ENCODE results near the gene RAB22A. TPM values are rescaled to one million over a fixed set of nuclear protein-coding genes. Genes with fewer than 3 reads are reported as not detected.

RAB22A gene
- total and polyA plus RNA-seq, 9 of the 15 experiments (the other 6 are each of a cell fraction or from before 2014, with no cell fraction given): 1.1 to 8.0 (median 6.7) TPM

- TF ChIP-seq YBX1 (IDR thresholded peaks at IDR 0.05) (no peak), HCFC1 (IDR thresholded peaks at IDR 0.05; ENCODE audit: low read depth, low read length) (no peak), EWSR1 (IDR thresholded peaks at IDR 0.05; ENCODE audit: borderline replicate concordance, low read depth, partially characterized antibody) (no peak), ATF1 (CRISPR knock-in tag; IDR thresholded peaks at IDR 0.05) (no peak), ATF1 (tag; IDR thresholded peaks at IDR 0.05) (no peak), MYC (IDR thresholded peaks at IDR 0.05; ENCODE audit: low read depth, low read length) (no peak), MYC (CRISPR knock-in tag; IDR thresholded peaks at IDR 0.05; ENCODE audit: borderline replicate concordance, low read depth) (no peak), KDM2B (CRISPR knock-in tag; IDR thresholded peaks at IDR 0.05) (no peak)
- Histone ChIP-seq H2AFZ (ENCODE audit: low read depth, low read length) (no peak overlapping the region), H3K4me1 (replicated peaks in 1 of 2; ENCODE audit: control insufficient read depth in 2 of 2, insufficient read depth in 2 of 2, low read length in 2 of 2) (peaks cover 4 to 6% of the 10 kb centered on the region in 2 experiments; a peak in 3 of 5 replicates), H3K27me3 (ENCODE audit: control insufficient read depth in 2 of 2, insufficient read depth in 2 of 2, low read length in 2 of 2) (no peaks in the 10 kb centered on the region), H3K36me3 (ENCODE audit: control insufficient read depth, insufficient read depth, low read length) (peaks cover 16% of the 10 kb centered on the region; the same call in 2 of the 3 replicates), H3K4me3 (no peak overlapping the region), H3K9me3 (replicated peaks; ENCODE audit: control insufficient read depth, insufficient read depth, low read depth, low read length) (no peaks in the 10 kb centered on the region), H3K27ac (ENCODE audit: extremely low read depth, low read depth, low read length) (no peak overlapping the region), H3K9ac (ENCODE audit: insufficient read depth in 1 of 2, low read depth in 2 of 2, low read length in 2 of 2) (no peak overlapping the region), H3K4me2 (ENCODE audit: insufficient read depth, low read length) (no peak overlapping the region), H3K79me2 (ENCODE audit: control insufficient read depth, insufficient read depth, low read length) (peaks cover 10% of the 10 kb centered on the region; the same call in 2 of the 3 replicates), H4K20me1 (replicated peaks; ENCODE audit: control insufficient read depth, insufficient read depth, low read length) (no peaks in the 10 kb centered on the region), H3K9me1 (ENCODE audit: control insufficient read depth, insufficient read depth, low read length) (no peaks in the 10 kb centered on the region)
- ATAC-seq (no peak), FAIRE-seq (no peak), DNase-seq (ENCODE audit: extremely low read depth in 1 of 4, low spot score in 3 of 4) (no peak)
- 84% methylated on average over 6 of the region's 6 CpGs for WGBS (ENCODE audit: insufficient coverage, low coverage, missing lambda C conversion rate)
- CTCF ChIA-PET (ENCODE audit: low intra/inter-chr PET ratio): no interaction called here
- in situ Hi-C loops (cut with MboI) (no loop called here), intact Hi-C loops (cut with micrococcal nuclease) (no loop called here)
- BruUV-seq (replicated peaks): no TSS peak
- POLR2A ChIA-PET: no interaction called here
Observed at GRCh38 chr20:58339741-58340140, 30.2 kb downstream of the RAB22A start.

GRCh38 chr20:58340151-58340550 is 30.6 kb downstream of the RAB22A start:
- DNase-seq (ENCODE audit: extremely low read depth in 1 of 4, low spot score in 3 of 4) (no peak), ATAC-seq (no peak), FAIRE-seq (no peak)
- no TSS peak for BruUV-seq (replicated peaks)
- Histone ChIP-seq H3K9me1 (ENCODE audit: control insufficient read depth, insufficient read depth, low read length) (no peaks in the 10 kb centered on the region), H3K4me1 (replicated peaks in 1 of 2; ENCODE audit: control insufficient read depth in 2 of 2, insufficient read depth in 2 of 2, low read length in 2 of 2) (peaks cover 4 to 6% of the 10 kb centered on the region in 2 experiments; a peak in 3 of 5 replicates), H3K9me3 (replicated peaks; ENCODE audit: control insufficient read depth, insufficient read depth, low read depth, low read length) (no peaks in the 10 kb centered on the region), H3K4me2 (ENCODE audit: insufficient read depth, low read length) (no peak overlapping the region), H3K9ac (ENCODE audit: insufficient read depth in 1 of 2, low read depth in 2 of 2, low read length in 2 of 2) (no peak overlapping the region), H3K4me3 (no peak overlapping the region), H3K79me2 (ENCODE audit: control insufficient read depth, insufficient read depth, low read length) (peaks cover 10% of the 10 kb centered on the region; the same call in 1 of the 3 replicates), H4K20me1 (replicated peaks; ENCODE audit: control insufficient read depth, insufficient read depth, low read length) (no peaks in the 10 kb centered on the region), H3K27me3 (ENCODE audit: control insufficient read depth in 2 of 2, insufficient read depth in 2 of 2, low read length in 2 of 2) (no peaks in the 10 kb centered on the region), H3K36me3 (ENCODE audit: control insufficient read depth, insufficient read depth, low read length) (peaks cover 16% of the 10 kb centered on the region), H2AFZ (ENCODE audit: low read depth, low read length) (no peak overlapping the region), H3K27ac (ENCODE audit: extremely low read depth, low read depth, low read length) (no peak overlapping the region)
- ChIA-PET POLR2A (no interaction called here), CTCF (ENCODE audit: low intra/inter-chr PET ratio) (no interaction called here)
- in situ Hi-C loops (cut with MboI) (no loop called here), intact Hi-C loops (cut with micrococcal nuclease) (no loop called here)
- WGBS (ENCODE audit: insufficient coverage, low coverage, missing lambda C conversion rate): 58% methylated on average over 4 of the region's 4 CpGs
- TF ChIP-seq E2F6 (IDR thresholded peaks at IDR 0.05; ENCODE audit: borderline replicate concordance in 1 of 2, extremely low read depth in 1 of 2, insufficient read depth in 1 of 2, insufficient read length in 1 of 2, low read depth in 1 of 2, low read length in 1 of 2, poor library complexity in 1 of 2, severe bottlenecking in 1 of 2) (no peak), SMARCA4 (IDR thresholded peaks at IDR 0.05) (no peak), KAT2B (IDR thresholded peaks at IDR 0.05; ENCODE audit: low read depth, low read length) (no peak), ZNF316 (IDR thresholded peaks at IDR 0.05) (no peak)
